DMS 273 treated with DMSO at 0.1 percent for 48 hours (cell line): ENCODE data around the gene KCNA2.

Source experiments
- DNase-seq: peaks from one replicate; lab custom pipeline; 2025; lab: John Stamatoyannopoulos, UW

KCNA2 gene

GRCh38 chr1:110602466-110602865, 3.7 kb downstream of the KCNA2 start:
- no peak for DNase-seq

- DNase-seq: no peak
Measured at GRCh38 chr1:110601332-110601731, 4.8 kb downstream of the KCNA2 start.

- DNase-seq: no peak
Measured at GRCh38 chr1:110600716-110601115, 5.4 kb downstream of the KCNA2 start.

GRCh38 chr1:110597966-110598365, 8.2 kb downstream of the KCNA2 start:
- no peak for DNase-seq

GRCh38 chr1:110596312-110596711, 9.8 kb downstream of the KCNA2 start:
- no peak for DNase-seq

- DNase-seq: no peak
Measured at GRCh38 chr1:110595353-110595710, 10.8 kb downstream of the KCNA2 start.

- no peak for DNase-seq
Measured at GRCh38 chr1:110594456-110595352, 11.5 kb downstream of the KCNA2 start.

GRCh38 chr1:110593902-110594301, 12.3 kb downstream of the KCNA2 start:
- no peak for DNase-seq

- DNase-seq: no peak
Measured at GRCh38 chr1:110591956-110592355, 14.2 kb downstream of the KCNA2 start.

- DNase-seq: no peak
Measured at GRCh38 chr1:110588991-110589390, 17.2 kb downstream of the KCNA2 start.

- no peak for DNase-seq
Measured at GRCh38 chr1:110588486-110588885, 17.7 kb downstream of the KCNA2 start.

GRCh38 chr1:110587906-110588305, 18.3 kb downstream of the KCNA2 start:
- no peak for DNase-seq

GRCh38 chr1:110585481-110585880, 20.7 kb downstream of the KCNA2 start:
- no peak for DNase-seq

- no peak for DNase-seq
Measured at GRCh38 chr1:110584045-110584444, 22.1 kb downstream of the KCNA2 start.

- no peak for DNase-seq
Measured at GRCh38 chr1:110583505-110583904, 22.7 kb downstream of the KCNA2 start.

- DNase-seq: no peak
Measured at GRCh38 chr1:110582378-110582777, 23.8 kb downstream of the KCNA2 start.

GRCh38 chr1:110581682-110582145, 24.4 kb downstream of the KCNA2 start:
- DNase-seq: no peak

- DNase-seq: no peak
Measured at GRCh38 chr1:110580244-110580643, 25.9 kb downstream of the KCNA2 start.

- no peak for DNase-seq
Measured at GRCh38 chr1:110579460-110579859, 26.7 kb downstream of the KCNA2 start.

- DNase-seq: no peak
Measured at GRCh38 chr1:110576441-110576840, 29.7 kb downstream of the KCNA2 start.

- no peak for DNase-seq
Measured at GRCh38 chr1:110573314-110573713, 32.8 kb downstream of the KCNA2 start.

GRCh38 chr1:110572751-110573150, 33.4 kb downstream of the KCNA2 start:
- DNase-seq: no peak

- DNase-seq: no peak
Measured at GRCh38 chr1:110570901-110571300, 35.3 kb downstream of the KCNA2 start.

- DNase-seq: no peak
Measured at GRCh38 chr1:110570307-110570706, 35.9 kb downstream of the KCNA2 start.
